GM19467 (cell line): ENCODE results near the gene ADAMTSL3.

Experiments
- ATAC-seq: cut with Tn5 transposase; IDR thresholded peaks from one replicate; pipeline ENCODE4 v1.9.1; 2021; ENCODE audit warnings: mild to moderate bottlenecking, moderate library complexity; ENCODE audit not compliant: unreplicated experiment

The ADAMTSL3 gene

DNA sequence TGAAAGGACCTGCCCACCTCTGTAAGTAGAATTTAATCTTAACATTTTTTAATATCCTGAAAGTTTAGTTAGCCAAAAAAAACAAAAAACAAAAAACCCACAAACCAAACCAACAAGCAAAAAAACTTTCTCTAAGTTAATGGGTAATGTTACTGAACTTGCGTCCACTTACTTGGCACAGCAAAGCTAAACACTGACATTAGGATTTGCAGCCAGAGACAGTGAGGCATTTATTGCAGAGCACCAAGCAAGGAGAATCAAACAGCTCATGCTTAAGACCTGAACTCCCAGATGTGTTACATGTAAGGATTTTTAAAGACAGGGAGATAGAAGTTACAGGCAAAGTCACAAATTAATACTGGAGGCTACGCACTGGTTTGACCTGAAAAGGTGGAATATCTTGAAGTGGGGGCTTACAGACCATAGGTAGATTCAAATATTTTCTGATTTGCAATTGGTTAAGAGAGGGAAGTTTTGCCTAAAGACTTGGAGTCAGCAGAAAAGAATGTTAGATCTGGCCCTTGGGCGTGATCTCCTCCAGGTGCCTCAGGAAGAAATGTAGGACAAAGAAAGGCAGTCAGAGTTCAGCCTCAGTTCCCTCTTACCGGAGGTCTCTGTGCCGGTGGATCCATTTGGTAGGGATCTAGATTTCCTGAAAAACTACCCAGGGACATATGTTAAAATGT is 205.0 kb downstream of the ADAMTSL3 start:
- no peak for ATAC-seq

- ATAC-seq = no peak
Observed at GRCh38 chr15:83866692-83867091, 212.8 kb downstream of the ADAMTSL3 start.

GRCh38 chr15:83869341-83869740 is 215.4 kb downstream of the ADAMTSL3 start:
- ATAC-seq = no peak

DNA sequence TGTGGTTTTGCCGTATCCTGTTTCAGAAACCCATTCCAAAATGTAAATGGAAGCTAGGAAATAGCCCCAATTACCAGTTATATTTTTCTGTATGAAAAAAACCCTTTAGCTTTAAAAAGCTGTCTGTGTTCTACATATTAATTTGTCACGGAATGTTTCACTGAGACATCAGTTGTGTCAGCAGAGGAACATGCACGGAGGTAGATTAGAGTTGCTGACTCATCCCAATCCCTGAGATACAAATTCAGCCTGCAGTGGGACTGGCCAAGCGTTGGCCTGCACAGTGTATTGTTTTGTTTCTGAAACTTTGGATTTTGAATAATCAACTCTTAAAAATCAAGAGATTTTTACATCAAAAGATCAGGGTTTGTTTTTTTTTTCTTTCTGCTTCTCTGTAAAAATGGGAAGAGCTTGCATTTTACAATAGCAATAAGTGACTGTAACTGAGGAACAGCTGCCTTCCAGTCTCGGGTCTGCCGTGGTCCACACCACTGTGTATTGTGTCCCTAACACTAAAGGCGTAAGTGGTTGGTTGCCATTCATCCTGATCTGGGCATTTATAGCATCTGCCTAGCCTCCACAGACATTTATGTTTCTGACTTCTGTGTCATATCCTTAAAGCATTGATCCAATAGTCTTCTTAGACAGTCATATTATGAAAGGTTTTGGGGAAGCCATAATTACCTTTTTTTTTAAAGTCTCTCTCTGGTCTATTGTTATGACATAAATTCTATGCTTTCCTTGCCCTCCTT is 218.1 kb downstream of the ADAMTSL3 start:
- peak; percentile 51 for ATAC-seq

DNA sequence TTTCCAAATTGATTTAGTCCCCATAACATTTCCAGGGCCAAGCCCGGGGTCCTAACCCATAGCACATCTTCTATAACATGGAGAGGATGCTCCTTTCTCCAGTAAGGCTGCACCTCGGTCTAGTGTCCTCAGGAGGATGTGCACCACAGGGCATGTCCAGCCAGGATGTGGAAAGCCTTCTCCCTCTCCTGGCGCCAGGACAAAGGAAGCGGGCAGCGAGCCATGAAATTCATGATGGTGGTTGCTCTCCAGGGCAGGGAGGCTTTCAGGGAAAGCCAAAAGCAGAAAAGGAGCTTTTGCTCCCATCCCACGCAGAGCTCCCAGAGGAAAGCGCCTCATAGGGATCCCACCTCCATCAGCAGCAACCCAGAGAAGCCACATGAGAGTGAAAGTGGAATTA is 220.0 kb downstream of the ADAMTSL3 start:
- no peak for ATAC-seq

DNA sequence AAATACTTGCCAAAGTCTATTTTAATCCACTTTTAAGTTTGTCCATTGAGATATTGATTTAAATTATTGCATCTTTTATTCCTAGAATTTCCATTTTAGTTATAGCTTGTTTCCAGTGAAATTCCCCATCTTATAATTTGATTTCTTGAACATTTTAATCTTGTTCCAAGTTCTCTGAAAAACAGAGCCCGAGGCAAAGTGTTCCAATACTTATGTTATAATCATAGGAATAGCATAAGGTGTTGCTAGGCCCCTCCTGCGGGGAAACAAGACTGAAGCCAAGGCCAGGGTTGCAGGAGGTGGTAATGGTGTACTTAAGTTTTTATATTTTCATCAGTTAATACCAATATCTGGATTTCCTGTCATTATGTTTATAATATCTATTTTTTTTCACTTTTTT is 226.6 kb downstream of the ADAMTSL3 start:
- no peak for ATAC-seq

DNA sequence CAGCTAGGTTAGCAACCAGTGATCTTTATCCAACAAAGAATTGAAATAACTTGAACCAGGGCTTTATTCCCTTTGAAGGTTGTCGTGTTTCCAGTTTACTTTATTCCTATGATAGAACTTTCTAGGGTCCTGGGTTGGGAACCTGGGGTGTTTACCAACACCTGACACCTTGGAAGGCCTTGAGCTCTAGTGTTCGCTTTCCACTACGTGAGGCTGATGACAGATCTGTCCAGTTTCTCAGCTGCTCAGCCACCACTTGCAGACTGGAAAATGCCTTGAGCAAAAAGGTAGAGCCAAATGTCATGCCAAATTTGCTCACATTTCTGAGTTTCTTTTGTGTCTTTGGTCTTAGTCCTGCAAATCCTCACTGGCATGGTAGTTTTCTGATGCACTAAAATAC is 227.2 kb downstream of the ADAMTSL3 start:
- ATAC-seq = no peak

GRCh38 chr15:83886321-83886720 is 232.4 kb downstream of the ADAMTSL3 start:
- no peak for ATAC-seq

- no peak for ATAC-seq
Observed at GRCh38 chr15:83887404-83887803, 233.5 kb downstream of the ADAMTSL3 start.

DNA sequence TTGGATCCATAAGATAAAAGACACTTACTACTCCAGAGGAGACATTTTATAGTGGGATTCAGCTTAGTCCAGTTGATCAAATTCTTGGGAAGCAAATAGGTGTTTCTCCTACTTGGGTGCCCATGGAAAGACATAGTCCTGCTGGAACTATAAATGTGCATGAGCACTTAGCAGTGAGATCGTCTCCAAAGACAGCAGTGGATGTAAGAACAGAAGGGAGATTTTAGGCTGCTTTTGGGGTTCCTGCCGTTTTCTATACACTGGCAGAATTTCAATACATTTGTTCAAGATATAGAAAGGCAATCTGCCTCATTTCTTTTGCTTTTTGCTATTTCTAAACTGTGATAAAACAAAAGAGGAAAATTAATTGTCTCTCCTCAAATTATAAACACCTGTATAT is 234.0 kb downstream of the ADAMTSL3 start:
- ATAC-seq = no peak

DNA sequence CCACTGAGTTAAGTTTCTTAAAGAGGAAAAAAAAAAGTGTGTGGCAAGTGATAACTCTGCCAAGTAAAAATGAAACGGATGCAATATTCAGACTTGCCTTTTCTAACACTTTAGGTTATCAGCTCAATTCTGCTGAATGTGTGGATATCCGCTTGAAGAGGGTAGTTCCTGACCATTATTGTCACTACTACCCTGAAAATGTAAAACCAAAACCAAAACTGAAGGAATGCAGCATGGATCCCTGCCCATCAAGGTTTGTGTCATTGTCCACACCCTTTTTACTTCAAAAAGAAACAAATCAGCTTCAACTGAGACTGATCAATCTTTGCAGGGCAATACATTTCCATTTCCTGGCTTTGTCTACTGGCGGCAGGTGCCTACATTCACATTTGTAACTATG is 236.1 kb downstream of the ADAMTSL3 start:
- no peak for ATAC-seq

DNA sequence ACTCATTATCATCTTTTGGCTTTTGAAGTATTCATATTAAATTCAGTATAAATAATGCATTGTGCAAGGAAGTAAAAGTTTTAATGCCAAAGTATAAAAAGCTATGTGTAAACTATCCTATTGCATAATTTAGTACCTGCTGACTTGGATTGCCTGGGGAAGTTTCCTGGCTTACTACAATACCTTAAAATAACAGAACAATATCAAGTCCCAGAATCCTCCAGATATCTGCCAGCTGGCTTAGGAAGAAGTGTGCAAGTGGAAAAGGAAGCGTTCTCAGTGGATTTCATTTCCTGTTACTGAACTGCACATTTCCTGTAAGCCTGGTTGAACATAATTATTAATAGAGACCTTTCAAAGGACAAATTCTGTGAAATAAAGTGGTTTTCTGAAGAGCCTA is 236.7 kb downstream of the ADAMTSL3 start:
- no peak for ATAC-seq

- ATAC-seq = no peak
Observed at GRCh38 chr15:83892498-83892897, 238.6 kb downstream of the ADAMTSL3 start.

- no peak for ATAC-seq
Observed at GRCh38 chr15:83893308-83893707, 239.4 kb downstream of the ADAMTSL3 start.

DNA sequence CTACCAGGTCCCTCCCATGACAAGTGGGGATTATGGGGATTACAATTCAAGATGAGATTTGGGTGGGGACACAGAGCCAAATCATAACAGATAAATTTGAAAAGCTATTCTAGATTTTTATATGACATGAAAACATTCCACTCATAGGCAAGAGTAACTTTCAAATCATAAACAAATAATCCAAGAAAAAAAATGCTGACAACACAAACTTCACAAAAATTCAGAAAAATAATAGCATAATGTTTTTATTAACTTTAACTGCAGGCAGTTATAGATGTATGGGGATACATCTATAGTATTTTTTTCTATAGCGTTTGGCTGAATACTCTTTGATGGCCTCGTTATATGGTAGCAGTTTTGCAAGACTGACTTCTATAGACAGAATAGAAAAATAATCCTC is 243.1 kb downstream of the ADAMTSL3 start:
- ATAC-seq = no peak

DNA sequence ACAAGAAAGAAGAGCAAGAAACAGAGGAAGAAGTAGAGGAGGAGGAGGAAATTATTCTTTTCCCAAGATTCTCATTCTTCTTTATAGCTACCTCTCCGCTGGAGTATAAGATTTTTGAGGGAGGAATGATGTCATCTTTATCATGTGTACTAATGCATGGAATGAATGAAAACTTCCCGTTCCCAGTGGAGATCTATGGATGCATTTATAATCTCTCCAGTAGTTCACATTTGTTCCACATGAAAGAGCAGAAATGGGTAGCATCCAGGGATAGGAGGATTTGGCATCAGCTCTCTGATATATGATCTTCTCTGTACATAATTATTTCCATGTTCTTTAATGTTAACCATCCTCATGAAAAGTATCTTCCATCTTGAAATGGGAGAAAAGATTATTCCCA is 244.4 kb downstream of the ADAMTSL3 start:
- ATAC-seq = no peak

- ATAC-seq = no peak
Observed at GRCh38 chr15:83899670-83900069, 245.7 kb downstream of the ADAMTSL3 start.

- no peak for ATAC-seq
Observed at GRCh38 chr15:83904107-83905040, 250.5 kb downstream of the ADAMTSL3 start.

GRCh38 chr15:83905556-83906273 is 251.8 kb downstream of the ADAMTSL3 start:
- no peak for ATAC-seq

GRCh38 chr15:83911345-83911744 is 257.4 kb downstream of the ADAMTSL3 start:
- no peak for ATAC-seq

DNA sequence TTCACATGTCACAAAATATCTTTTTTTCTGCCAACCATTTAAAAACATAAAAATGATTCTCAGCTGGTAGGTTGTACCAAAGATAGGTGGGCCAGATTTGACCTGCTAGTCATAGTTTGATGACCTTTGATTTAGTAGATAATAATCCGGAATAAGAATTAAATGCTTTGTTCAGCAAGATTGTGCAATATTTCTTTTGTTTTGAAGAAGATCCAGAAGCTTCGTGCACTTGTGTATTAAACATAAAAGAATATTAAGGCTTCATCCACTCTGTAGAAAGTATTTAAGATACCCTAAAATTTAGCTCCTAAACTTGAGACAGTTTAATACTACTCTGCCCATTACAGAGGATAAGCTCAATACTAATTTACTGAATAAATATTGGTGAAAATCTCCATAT is 258.4 kb downstream of the ADAMTSL3 start:
- no peak for ATAC-seq
